Common myeloid progenitor, CD34-positive (primary cell): ENCODE measurements around the gene DUSP21.
"Not testable (repeated sequence)": the region's sequence is repeated elsewhere in the genome, so short reads cannot be mapped to it uniquely, and the experiment has no call there.

Experiments used
- CTCF ChIA-PET: fragments of 350-600 bp; sonication (Branson Sonifier 250); formaldehyde crosslinking; loops from one replicate; lab custom pipeline; 2021; ENCODE audit warnings: antibody characterized with exemption; lab: Charles Lee
- POLR2A ChIA-PET: fragments of 350-600 bp; sonication (Branson Sonifier 250); formaldehyde crosslinking; loops from one replicate; lab custom pipeline; 2021; ENCODE audit warnings: antibody characterized with exemption; lab: Charles Lee
- DNase-seq, 3 donors: peaks; one replicate each; pipeline versions ENCODE4 v3.0.0 to v3.0.0-alpha.2; 2013
- H3K27ac ChIP-seq, 2 experiments: 1 replicate in 1 of 2; 2 replicates in 1 of 2; pipeline ENCODE4 v1.7.0; 2013; ENCODE audit warnings: inconsistent platforms in 2 of 2, low read length in 2 of 2, mild to moderate bottlenecking in 2 of 2, low read depth in 1 of 2, moderate library complexity in 1 of 2; ENCODE audit not compliant: severe bottlenecking in 2 of 2, insufficient read depth in 1 of 2, poor library complexity in 1 of 2
- H3K27me3 ChIP-seq, 5 experiments: replicated peaks in 2 of 5; 1 replicate in 3 of 5; 2 replicates in 2 of 5; pipeline versions ENCODE4 v1.6.1 to v1.7.0; 2013; ENCODE audit warnings: low read length in 4 of 5, mild to moderate bottlenecking in 2 of 5, moderate library complexity in 2 of 5, inconsistent platforms in 1 of 5; ENCODE audit not compliant: insufficient read depth in 5 of 5, control insufficient read depth in 4 of 5
- H3K36me3 ChIP-seq, 4 experiments: 1 replicate in 2 of 4; 2 replicates in 2 of 4; pipeline versions ENCODE4 v1.6.1 to v1.7.0; 2013; ENCODE audit warnings: low read length in 3 of 4, control low read depth in 1 of 4, mild to moderate bottlenecking in 1 of 4; ENCODE audit not compliant: control insufficient read depth in 4 of 4, insufficient read depth in 4 of 4
- H3K4me1 ChIP-seq, 4 experiments: 1 replicate in 3 of 4; 2 replicates in 1 of 4; pipeline versions ENCODE4 v1.6.1 to v1.7.1; 2013; ENCODE audit warnings: low read length in 3 of 4, mild to moderate bottlenecking in 3 of 4, control low read depth in 1 of 4, inconsistent platforms in 1 of 4, moderate library complexity in 1 of 4; ENCODE audit not compliant: control insufficient read depth in 4 of 4, insufficient read depth in 4 of 4; ENCODE audit errors: control extremely low read depth in 1 of 4
- H3K4me3 ChIP-seq, 7 experiments: 1 replicate in 4 of 7; 2 replicates in 3 of 7; pipeline versions ENCODE4 v1.5.1 to v1.7.0; 2013; ENCODE audit warnings: mild to moderate bottlenecking in 7 of 7, low read length in 6 of 7, moderate library complexity in 6 of 7, inconsistent platforms in 2 of 7, low read depth in 2 of 7, control low read depth in 1 of 7; ENCODE audit not compliant: insufficient read depth in 4 of 7, control insufficient read depth in 1 of 7; ENCODE audit errors: extremely low read depth in 1 of 7
- H3K9me3 ChIP-seq, 5 experiments: 1 replicate in 4 of 5; 2 replicates in 1 of 5; pipeline versions ENCODE4 v1.6.1 to v1.7.1; 2013; ENCODE audit warnings: low read length in 4 of 5, mild to moderate bottlenecking in 2 of 5, inconsistent platforms in 1 of 5, low read depth in 1 of 5, moderate library complexity in 1 of 5; ENCODE audit not compliant: control insufficient read depth in 4 of 5, insufficient read depth in 2 of 5; ENCODE audit errors: control extremely low read depth in 1 of 5
- WGBS: methylation state at CpG from one replicate; pipeline ENCODE4 v1.1.5; 2013; ENCODE audit not compliant: insufficient coverage; 5-methylcytosine and 5-hydroxymethylcytosine counted together

The DUSP21 gene

DNA sequence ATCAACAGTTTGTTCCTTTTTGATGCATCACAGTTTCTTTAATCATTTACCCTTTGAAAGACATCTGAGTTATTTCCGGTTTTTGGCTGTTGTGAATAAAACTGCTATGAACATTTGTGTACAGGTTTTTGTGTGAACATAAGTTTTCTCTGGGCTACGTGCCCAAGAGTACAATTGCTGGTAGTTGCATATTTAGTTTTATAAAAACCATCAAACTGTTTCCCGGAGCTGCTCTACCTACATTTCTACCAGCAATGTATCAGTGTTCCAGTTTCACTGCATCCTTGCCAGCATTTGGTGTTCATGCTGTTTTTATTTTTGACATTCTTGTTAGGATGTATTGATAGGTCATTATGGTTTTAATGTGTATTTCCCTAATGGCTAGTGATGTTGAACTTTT, 46.4 kb downstream of the DUSP21 start:
- H3K4me1 ChIP-seq: peaks cover 0 to 9% (median 1%) of the 10 kb centered on the region in 4 experiments
- 92% methylated on average over 2 of the region's 3 CpGs for whole genome bisulfite sequencing
- no peak overlapping the region for H3K27ac ChIP-seq
- H3K4me3 ChIP-seq: no peak overlapping the region
- peak in 1 of 3 donors; percentile 27 for DNase-seq
- POLR2A ChIA-PET: no interaction called here
- CTCF ChIA-PET: no interaction called here
- peaks cover 0 to 3% (median 0%) of the 10 kb centered on the region in 5 experiments for H3K9me3 ChIP-seq
- H3K27me3 ChIP-seq: no peaks in the 10 kb centered on the region
- H3K36me3 ChIP-seq: no peaks in the 10 kb centered on the region

GRCh38 chrX:44890687-44891086, 46.9 kb downstream of the DUSP21 start:
- H3K4me3 ChIP-seq, H3K27ac ChIP-seq, CTCF ChIA-PET: not testable (repeated sequence)

DNA sequence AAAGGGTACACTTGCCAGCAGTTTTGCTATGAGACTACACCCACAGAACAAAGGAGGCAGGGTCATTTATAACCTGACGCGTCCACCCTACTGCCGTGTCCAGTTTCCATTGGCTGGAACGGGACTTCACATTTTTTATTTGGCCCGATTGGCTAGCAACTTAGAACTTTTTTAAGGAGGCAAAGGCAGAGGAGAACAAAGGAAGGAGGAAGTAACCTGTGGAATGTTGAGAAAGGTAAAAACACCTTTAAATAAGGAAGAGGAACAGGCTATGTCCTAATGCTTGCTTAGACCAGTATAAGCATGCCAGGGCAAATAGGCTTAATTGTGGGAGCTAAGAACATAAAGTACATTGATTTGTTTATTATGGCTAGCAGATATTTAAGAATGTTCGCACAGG, 47.8 kb downstream of the DUSP21 start:
- no peaks in the 10 kb centered on the region for H3K27me3 ChIP-seq
- CTCF ChIA-PET: interaction anchor here (1.1 kb wide), 1 partner anchor 23 kb away, joined by 3 read pairs; no protein-coding TSS in a partner anchor
- POLR2A ChIA-PET: no interaction called here
- H3K4me3 ChIP-seq: no peak overlapping the region
- H3K9me3 ChIP-seq: peaks cover 0 to 4% (median 0%) of the 10 kb centered on the region in 5 experiments
- H3K4me1 ChIP-seq: peaks cover 0 to 9% (median 1%) of the 10 kb centered on the region in 4 experiments
- no peak for DNase-seq
- no peak overlapping the region for H3K27ac ChIP-seq
- H3K36me3 ChIP-seq: no peaks in the 10 kb centered on the region
- WGBS: 98% methylated on average over 5 of the region's 6 CpGs

More at GRCh38 chrX:44890687-44891086, 46.9 kb downstream of the DUSP21 start:
- POLR2A ChIA-PET, H3K36me3 ChIP-seq, H3K9me3 ChIP-seq, DNase-seq, H3K4me1 ChIP-seq, H3K27me3 ChIP-seq: not testable (repeated sequence)
- no CpG with 5 or more reads among the region's 10 CpGs for WGBS
